ENCODE measurements around the gene ARG2. TPM values are rescaled to one million over a fixed set of nuclear protein-coding genes. Genes with fewer than 3 reads are reported as not detected.
A peak's percentile ranks its signal among the peaks of the same experiment; 100 is the strongest.

Gene ARG2
- total RNA-seq, 1 experiment from 2014 or later: 35.6 TPM

- no peak for TF ChIP-seq EZH2 (IDR thresholded peaks at IDR 0.05; ENCODE audit: borderline replicate concordance, low read depth, low read length, poor library complexity, severe bottlenecking)
- no peak for TF ChIP-seq CTCF (conservative IDR thresholded peaks at IDR 0.05; ENCODE audit: low read depth, low read length)
- intact Hi-C loops (cut with micrococcal nuclease; ENCODE audit: unreplicated experiment): no loop called here
- H3K4me1 ChIP-seq (ENCODE audit: insufficient read depth, low read length, poor library complexity, severe bottlenecking): no peaks in the 10 kb centered on the region
- H3K36me3 ChIP-seq (ENCODE audit: insufficient read depth, low read length, poor library complexity, severe bottlenecking): no peaks in the 10 kb centered on the region
- POLR2A ChIA-PET (ENCODE audit: low non-redundant PET): interaction anchor here (0.7 kb wide), 1 partner anchor 942 kb away, joined by 3 read pairs; no protein-coding TSS in a partner anchor
- no peaks in the 10 kb centered on the region for H3K9me3 ChIP-seq (ENCODE audit: low read depth, low read length, poor library complexity, severe bottlenecking)
- no peaks in the 10 kb centered on the region for H3K27me3 ChIP-seq (replicated peaks; ENCODE audit: insufficient read depth, low read depth, low read length, poor library complexity)
- no peak overlapping the region for H3K27ac ChIP-seq (ENCODE audit: low read depth, low read length, poor library complexity, severe bottlenecking)
- no TSS peak for BruUV-seq (replicated peaks)
- CTCF ChIA-PET: interaction anchor here (0.6 to 1.1 kb wide), 5 partner anchors 10 to 123 kb away, joined by 3 to 5 read pairs (median 4); no protein-coding TSS in a partner anchor
- no peak for DNase-seq (ENCODE audit: low spot score)
- no peak overlapping the region for H3K4me3 ChIP-seq (ENCODE audit: low read depth, low read length, poor library complexity, severe bottlenecking)
Observed at GRCh38 chr14:67581643-67582042, 38.1 kb upstream of the ARG2 start.

- H3K9me3 ChIP-seq (ENCODE audit: low read depth, low read length, poor library complexity, severe bottlenecking): no peaks in the 10 kb centered on the region
- no TSS peak for BruUV-seq (replicated peaks)
- H3K4me1 ChIP-seq (ENCODE audit: insufficient read depth, low read length, poor library complexity, severe bottlenecking): no peaks in the 10 kb centered on the region
- DNase-seq (ENCODE audit: low spot score): no peak
- ChIA-PET POLR2A (ENCODE audit: low non-redundant PET) (no interaction called here), CTCF (interaction anchor here (0.7 to 1.0 kb wide), 3 partner anchors 37 to 122 kb away, joined by 3 to 4 read pairs (median 4); no protein-coding TSS in a partner anchor)
- H3K36me3 ChIP-seq (ENCODE audit: insufficient read depth, low read length, poor library complexity, severe bottlenecking): no peaks in the 10 kb centered on the region
- intact Hi-C loops (cut with micrococcal nuclease; ENCODE audit: unreplicated experiment): no loop called here
- TF ChIP-seq CTCF (conservative IDR thresholded peaks at IDR 0.05; ENCODE audit: low read depth, low read length) (no peak), EZH2 (IDR thresholded peaks at IDR 0.05; ENCODE audit: borderline replicate concordance, low read depth, low read length, poor library complexity, severe bottlenecking) (no peak)
- no peaks in the 10 kb centered on the region for H3K27me3 ChIP-seq (replicated peaks; ENCODE audit: insufficient read depth, low read depth, low read length, poor library complexity)
- H3K4me3 ChIP-seq (ENCODE audit: low read depth, low read length, poor library complexity, severe bottlenecking): no peak overlapping the region
- H3K27ac ChIP-seq (ENCODE audit: low read depth, low read length, poor library complexity, severe bottlenecking): no peak overlapping the region
Observed at GRCh38 chr14:67582061-67582460, 37.7 kb upstream of the ARG2 start.

GRCh38 chr14:67583711-67584644 is 35.7 kb upstream of the ARG2 start:
- Histone ChIP-seq H3K36me3 (ENCODE audit: insufficient read depth, low read length, poor library complexity, severe bottlenecking) (peaks cover 3% of the 10 kb centered on the region), H3K4me1 (ENCODE audit: insufficient read depth, low read length, poor library complexity, severe bottlenecking) (no peaks in the 10 kb centered on the region), H3K9me3 (ENCODE audit: low read depth, low read length, poor library complexity, severe bottlenecking) (no peaks in the 10 kb centered on the region), H3K4me3 (ENCODE audit: low read depth, low read length, poor library complexity, severe bottlenecking) (no peak overlapping the region), H3K27ac (ENCODE audit: low read depth, low read length, poor library complexity, severe bottlenecking) (no peak overlapping the region), H3K27me3 (replicated peaks; ENCODE audit: insufficient read depth, low read depth, low read length, poor library complexity) (no peaks in the 10 kb centered on the region)
- CTCF ChIA-PET: interaction anchor here (0.6 to 2.1 kb wide), 3 partner anchors 83 to 120 kb away, joined by 3 to 23 read pairs (median 11); no protein-coding TSS in a partner anchor
- DNase-seq (ENCODE audit: low spot score): peak; percentile 41
- intact Hi-C loops (cut with micrococcal nuclease; ENCODE audit: unreplicated experiment): loop anchor here (1.0 kb wide), 2 partner anchors 83 to 120 kb away; no protein-coding TSS in a partner anchor
- POLR2A ChIA-PET (ENCODE audit: low non-redundant PET): no interaction called here
- TF ChIP-seq CTCF (conservative IDR thresholded peaks at IDR 0.05; ENCODE audit: low read depth, low read length): peak; percentile 68
- no peak for TF ChIP-seq EZH2 (IDR thresholded peaks at IDR 0.05; ENCODE audit: borderline replicate concordance, low read depth, low read length, poor library complexity, severe bottlenecking)
- BruUV-seq (replicated peaks): no TSS peak

All from A673 (cell line).